Psoas muscle (tissue), 8 donors: Measurements from ENCODE around the gene GOLGB1. TPM values are rescaled to one million over a fixed set of nuclear protein-coding genes. Genes with fewer than 3 reads are reported as not detected.

Experiments used
- ATAC-seq, 4 donors: fragments of 200-7000 bp; cut with Tn5 transposase; one replicate each; pipeline ENCODE4 v1.9.1; 2020; ENCODE audit warnings: moderate library complexity in 3 of 4, mild to moderate bottlenecking in 2 of 4
- DNase-seq, 2 donors: peaks; one replicate each; pipeline ENCODE4 v3.0.0-alpha.2; 2020
- H3K27ac ChIP-seq: fragments of 200-600 bp; one replicate; pipeline ENCODE4 v1.8.0; 2022
- H3K27me3 ChIP-seq, 3 donors: fragments of 200-600 bp in 1 of 3; one replicate each; pipeline versions ENCODE4 v1.6.1 to v1.8.0; 2013 to 2022; ENCODE audit warnings: low read length in 2 of 3, mild to moderate bottlenecking in 2 of 3, moderate library complexity in 1 of 3; ENCODE audit not compliant: insufficient read depth in 3 of 3
- H3K36me3 ChIP-seq, 2 donors: fragments of 200-600 bp in 1 of 2; one replicate each; pipeline versions ENCODE4 v1.6.1 to v1.8.0; 2013 to 2022; ENCODE audit warnings: low read depth in 1 of 2, mild to moderate bottlenecking in 1 of 2, moderate library complexity in 1 of 2; ENCODE audit not compliant: insufficient read depth in 1 of 2
- H3K4me1 ChIP-seq: fragments of 200-600 bp; one replicate; pipeline ENCODE4 v1.8.0; 2022
- H3K4me3 ChIP-seq: fragments of 200-600 bp; one replicate; pipeline ENCODE4 v1.8.0; 2022; ENCODE audit warnings: mild to moderate bottlenecking
- H3K9me3 ChIP-seq: fragments of 200-600 bp; one replicate; pipeline ENCODE4 v1.8.0; 2022
- CTCF ChIP-seq: fragments of 200-600 bp; IDR thresholded peaks from one replicate; pipeline ENCODE4 v1.8.0; 2022; ENCODE audit warnings: antibody characterized with exemption
- WGBS, 3 donors: extraction: QIAGEN DNeasy Blood & Tissue Kit; methylation state at CpG; one replicate each; pipeline versions ENCODE4 v1.1.6 to v1.1.7; 2013; 5-methylcytosine and 5-hydroxymethylcytosine counted together
- intact Hi-C, 2 donors: fragments of 100-400 bp; cut with DNase I; formaldehyde crosslinking; loops; one replicate each; pipeline versions ENCODE4 v1.11.0 to v1.14.2; 2022
- polyA plus RNA-seq, 3 donors: library from polyadenylated mRNA; stranded (reverse); fragments of 200-250 nt; gene quantifications; one replicate each; pipeline ENCODE4 v1.2.3, GENCODE V29; 2013
- total RNA-seq, 4 donors: library from RNA; stranded (reverse); fragmentation: NEBNext Ultra II Directional in 2 of 4; extraction: Animal tissue kit (Norgen Biotek cat#: 25700) in 2 of 4; gene quantifications; one replicate each; pipeline versions ENCODE4 v1.2.1 to v1.2.4, GENCODE V29; 2021 to 2023
- donor health status: healthy with polysubstance abuse.
- donor health status: DM: no; HTN: no; CAD: no; lungs with moderate emphysema.
- donor health status: Bipolar disorder and iron deficiency.
- donor health status: healthy.
- donor health status: DM: yes; HTN: yes; CAD: no.
- donor health status: DM: no; HTN: no; CAD: no.
- donor health status: DM: no; HTN: no; CAD: no.
- donor health status: DM: yes; HTN: yes; CAD: no.

Gene GOLGB1
- total and polyA plus RNA-seq, 7 donors, result 7.5 to 30.7 (median 20.6) TPM

GRCh38 chr3:121662742-121663141 is 86.8 kb downstream of the GOLGB1 start:
- Histone ChIP-seq H3K4me1 (no peaks in the 10 kb centered on the region), H3K27me3 (no peaks in the 10 kb centered on the region), H3K9me3 (no peaks in the 10 kb centered on the region), H3K36me3 (peaks cover 6 to 47% of the 10 kb centered on the region in 2 donors), H3K27ac (no peak overlapping the region), H3K4me3 (no peak overlapping the region)
- no peak for DNase-seq
- TF ChIP-seq CTCF, result no peak
- ATAC-seq, result peak in 1 of 4 donors; percentile 4
- intact Hi-C loops, result no loop called here

GRCh38 chr3:121661376-121661775 is 88.2 kb downstream of the GOLGB1 start:
- intact Hi-C loops, result no loop called here
- no peak for TF ChIP-seq CTCF
- H3K36me3 ChIP-seq, result peaks cover 4 to 34% of the 10 kb centered on the region in 2 donors
- no peaks in the 10 kb centered on the region for H3K9me3 ChIP-seq
- DNase-seq, result no peak
- no peak overlapping the region for H3K4me3 ChIP-seq
- 78 to 92% (median 84%) methylated on average over 6 of the region's 6 CpGs for WGBS, 3 donors
- H3K27me3 ChIP-seq, result no peaks in the 10 kb centered on the region
- H3K4me1 ChIP-seq, result no peaks in the 10 kb centered on the region
- no peak for ATAC-seq
- H3K27ac ChIP-seq, result peak overlapping the region; percentile 50

GRCh38 chr3:121660356-121661171 is 89.0 kb downstream of the GOLGB1 start, which contains the start of gene HCLS1:
TSS of gene HCLS1 (minus strand) at chr3:121660903. CDS start at chr3:121658347, 2,556 bp downstream.
- 56 to 79% (median 70%) methylated on average over 9 of the region's 9 CpGs for WGBS, 3 donors
- peak within 1 kb of the TSS; percentile 50 for H3K27ac ChIP-seq
- intact Hi-C loops, result no loop called here

GRCh38 chr3:121659586-121659985 is 90.0 kb downstream of the GOLGB1 start:
- H3K27me3 ChIP-seq, result no peaks in the 10 kb centered on the region
- H3K4me3 ChIP-seq, result peak overlapping the region; percentile 28
- intact Hi-C loops, result no loop called here
- H3K36me3 ChIP-seq, result peaks cover 0 to 16% of the 10 kb centered on the region in 2 donors
- TF ChIP-seq CTCF, result no peak
- WGBS, 3 donors, result 93 to 95% (median 95%) methylated on average over 3 of the region's 3 CpGs
- H3K9me3 ChIP-seq, result no peaks in the 10 kb centered on the region
- no peak for DNase-seq
- peak in 1 of 4 donors; percentile 4 for ATAC-seq
- H3K27ac ChIP-seq, result no peak overlapping the region
- H3K4me1 ChIP-seq, result no peaks in the 10 kb centered on the region

More at GRCh38 chr3:121660356-121661171, 89.0 kb downstream of the GOLGB1 start, which contains the start of gene HCLS1:
- no peaks in the 10 kb centered on the region for H3K4me1 ChIP-seq
- H3K36me3 ChIP-seq, result peaks cover 0 to 26% of the 10 kb centered on the region in 2 donors
- peak within 1 kb of the TSS; percentile 28 for H3K4me3 ChIP-seq
- no peaks in the 10 kb centered on the region for H3K27me3 ChIP-seq
- peak in 2 of 4 donors; percentile 24 to 32 for ATAC-seq
- H3K9me3 ChIP-seq, result no peaks in the 10 kb centered on the region
- no peak for TF ChIP-seq CTCF
- DNase-seq, result peak; percentile 25 to 67
